BJ (cell line): ENCODE results near the gene SH3RF3. TPM values are rescaled to one million over a fixed set of nuclear protein-coding genes. Genes with fewer than 3 reads are reported as not detected.

Experiments
- CTCF ChIA-PET: fragments of 350-600 bp; formaldehyde crosslinking; extraction: SDS; loops from one replicate; lab custom pipeline; 2021; ENCODE audit warnings: antibody characterized with exemption, inconsistent platforms; lab: Yijun Ruan, JAX
- POLR2A ChIA-PET: fragments of 300-600 bp; sonication (Branson Sonifier 250); formaldehyde crosslinking; extraction: SDS; loops from one replicate; lab custom pipeline; 2021; ENCODE audit warnings: antibody characterized with exemption; lab: Charles Lee
- DNase-seq: peaks from one replicate; pipeline ENCODE4 v3.0.0-alpha.2; 2011; ENCODE audit warnings: low read depth
- H3K27me3 ChIP-seq: 2 replicates; pipeline ENCODE4 v1.6.0; 2011; ENCODE audit warnings: low read length; ENCODE audit not compliant: control insufficient read depth, insufficient read depth
- H3K36me3 ChIP-seq: 2 replicates; pipeline ENCODE4 v1.5.1; 2011; ENCODE audit warnings: low read length; ENCODE audit not compliant: control insufficient read depth, insufficient read depth
- H3K4me3 ChIP-seq: 2 replicates; pipeline ENCODE4 v1.5.1; 2011; ENCODE audit warnings: low read depth, mild to moderate bottlenecking, control low read depth, low read length
- CTCF ChIP-seq: IDR thresholded peaks from 2 replicates; pipeline ENCODE4 v1.5.1; 2011; ENCODE audit warnings: low read depth, mild to moderate bottlenecking, control low read depth, inconsistent platforms, low read length, moderate library complexity; ENCODE audit not compliant: insufficient read depth
- polyA plus RNA-seq: library from polyadenylated mRNA; depleted of rRNA; stranded (reverse); fragments of >200 nt; gene quantifications from 2 replicates; pipeline ENCODE4 v1.2.3, GENCODE V29; 2011

The SH3RF3 gene
- polyA plus RNA-seq, 1 experiment, result 3.6 TPM

- DNase-seq, result no peak
- POLR2A ChIA-PET, result interaction anchor here (0.6 kb wide), 1 partner anchor 352 kb away, joined by 3 read pairs; no protein-coding TSS in a partner anchor
- CTCF ChIA-PET, result no interaction called here
Observed at GRCh38 chr2:109162999-109163398, 34.0 kb downstream of the SH3RF3 start.

GRCh38 chr2:109164311-109164710, 35.3 kb downstream of the SH3RF3 start:
- Histone ChIP-seq H3K27me3 (no peaks in the 10 kb centered on the region), H3K36me3 (no peaks in the 10 kb centered on the region; the same call in 1 of the 2 replicates), H3K4me3 (no peak overlapping the region)
- ChIA-PET CTCF (no interaction called here), POLR2A (no interaction called here)
- no peak for TF ChIP-seq CTCF
- DNase-seq, result no peak

More at GRCh38 chr2:109162999-109163398, 34.0 kb downstream of the SH3RF3 start:
- H3K4me3 ChIP-seq, result no peak overlapping the region
- no peak for TF ChIP-seq CTCF
- no peaks in the 10 kb centered on the region; the same call in 1 of the 2 replicates for H3K36me3 ChIP-seq
- H3K27me3 ChIP-seq, result no peaks in the 10 kb centered on the region

- no peaks in the 10 kb centered on the region for H3K27me3 ChIP-seq
- ChIA-PET POLR2A (no interaction called here), CTCF (no interaction called here)
- no peak overlapping the region for H3K4me3 ChIP-seq
- peak; percentile 71 for DNase-seq
- TF ChIP-seq CTCF, result no peak
- H3K36me3 ChIP-seq, result no peaks in the 10 kb centered on the region; the same call in 1 of the 2 replicates
Observed at GRCh38 chr2:109164739-109165221, 35.8 kb downstream of the SH3RF3 start.

- no peak overlapping the region for H3K4me3 ChIP-seq
- ChIA-PET CTCF (interaction anchor here (1.2 to 1.7 kb wide), 3 partner anchors 15 to 39 kb away, joined by 3 to 5 read pairs (median 4); no protein-coding TSS in a partner anchor), POLR2A (interaction anchor here (0.6 kb wide), 1 partner anchor 10 kb away, joined by 3 read pairs; no protein-coding TSS in a partner anchor)
- H3K36me3 ChIP-seq, result no peaks in the 10 kb centered on the region; the same call in 1 of the 2 replicates
- DNase-seq, result peak; percentile 29
- H3K27me3 ChIP-seq, result no peaks in the 10 kb centered on the region
- no peak for TF ChIP-seq CTCF
Observed at GRCh38 chr2:109166811-109167210, 37.8 kb downstream of the SH3RF3 start.

- DNase-seq, result no peak
- no peak overlapping the region for H3K4me3 ChIP-seq
- no peaks in the 10 kb centered on the region; the same call in 1 of the 2 replicates for H3K36me3 ChIP-seq
- CTCF ChIA-PET, result interaction anchor here (0.7 to 1.7 kb wide), 2 partner anchors 16 kb away, joined by 3 to 5 read pairs; no protein-coding TSS in a partner anchor
- TF ChIP-seq CTCF, result no peak
- POLR2A ChIA-PET, result no interaction called here
- no peaks in the 10 kb centered on the region for H3K27me3 ChIP-seq
Observed at GRCh38 chr2:109168086-109168485, 39.1 kb downstream of the SH3RF3 start.
